Kidney epithelial cell (primary cell): Measurements from ENCODE around the gene BPGM. TPM values are rescaled to one million over a fixed set of nuclear protein-coding genes. Genes with fewer than 3 reads are reported as not detected.

Source experiments
- DNase-seq: peaks from one replicate; pipeline ENCODE4 v3.0.0-alpha.2; 2010; ENCODE audit warnings: low read depth
- H3K27me3 ChIP-seq: 2 replicates; pipeline ENCODE4 v1.6.0; 2011; ENCODE audit warnings: low read length; ENCODE audit not compliant: control insufficient read depth, insufficient read depth
- H3K36me3 ChIP-seq: 2 replicates; pipeline ENCODE4 v1.5.1; 2011; ENCODE audit warnings: low read length; ENCODE audit not compliant: control insufficient read depth, insufficient read depth
- H3K4me3 ChIP-seq: 2 replicates; pipeline ENCODE4 v1.5.1; 2011; ENCODE audit warnings: low read depth, mild to moderate bottlenecking, control low read depth, low read length
- total RNA-seq: library from RNA; depleted of rRNA; stranded (reverse); fragments of >200 nt; gene quantifications from 2 replicates; pipeline ENCODE4 v1.2.3, GENCODE V29; 2015
- TF ChIP-seq, protein P1 (sequence below): IDR thresholded peaks from 2 replicates; pipeline ENCODE4 v1.5.1; 2011; ENCODE audit warnings: mild to moderate bottlenecking, moderate library complexity, low read length, control low read depth, inconsistent platforms; ENCODE audit not compliant: insufficient read depth, poor library complexity, severe bottlenecking

BPGM gene
- total RNA-seq, 1 donor from 2014 or later: 30.7 TPM

DNA sequence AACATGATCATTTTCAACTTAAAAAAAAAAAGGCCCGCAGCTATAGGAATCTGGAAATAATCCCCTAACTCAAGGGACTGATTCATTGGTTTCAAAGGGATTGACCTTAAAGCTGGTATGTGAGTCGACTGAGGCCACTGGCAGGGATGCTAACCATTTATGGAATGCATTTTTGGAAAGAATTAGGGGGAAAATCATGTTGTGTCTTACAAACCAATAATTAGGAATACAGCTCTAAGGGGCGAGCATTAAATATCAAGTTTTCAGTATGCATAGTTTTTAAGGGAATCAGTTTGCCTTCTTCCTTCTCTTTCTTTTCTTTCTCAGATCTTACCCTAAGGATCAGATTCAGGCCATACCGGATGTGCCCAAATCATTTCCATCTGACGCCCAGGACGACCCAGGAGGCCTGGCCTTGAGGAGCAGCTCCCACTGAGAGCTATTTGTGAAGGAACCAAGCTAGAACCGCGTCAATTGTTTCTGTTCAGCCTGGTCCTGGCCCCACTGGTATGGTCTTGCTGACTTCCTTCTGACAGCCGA is 48.7 kb downstream of the BPGM start:
- Histone ChIP-seq H3K36me3 (no peaks in the 10 kb centered on the region), H3K4me3 (no peak overlapping the region), H3K27me3 (no peaks in the 10 kb centered on the region)
- TF ChIP-seq, protein P1, sequence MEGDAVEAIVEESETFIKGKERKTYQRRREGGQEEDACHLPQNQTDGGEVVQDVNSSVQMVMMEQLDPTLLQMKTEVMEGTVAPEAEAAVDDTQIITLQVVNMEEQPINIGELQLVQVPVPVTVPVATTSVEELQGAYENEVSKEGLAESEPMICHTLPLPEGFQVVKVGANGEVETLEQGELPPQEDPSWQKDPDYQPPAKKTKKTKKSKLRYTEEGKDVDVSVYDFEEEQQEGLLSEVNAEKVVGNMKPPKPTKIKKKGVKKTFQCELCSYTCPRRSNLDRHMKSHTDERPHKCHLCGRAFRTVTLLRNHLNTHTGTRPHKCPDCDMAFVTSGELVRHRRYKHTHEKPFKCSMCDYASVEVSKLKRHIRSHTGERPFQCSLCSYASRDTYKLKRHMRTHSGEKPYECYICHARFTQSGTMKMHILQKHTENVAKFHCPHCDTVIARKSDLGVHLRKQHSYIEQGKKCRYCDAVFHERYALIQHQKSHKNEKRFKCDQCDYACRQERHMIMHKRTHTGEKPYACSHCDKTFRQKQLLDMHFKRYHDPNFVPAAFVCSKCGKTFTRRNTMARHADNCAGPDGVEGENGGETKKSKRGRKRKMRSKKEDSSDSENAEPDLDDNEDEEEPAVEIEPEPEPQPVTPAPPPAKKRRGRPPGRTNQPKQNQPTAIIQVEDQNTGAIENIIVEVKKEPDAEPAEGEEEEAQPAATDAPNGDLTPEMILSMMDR: no peak
- no peak for DNase-seq

DNA sequence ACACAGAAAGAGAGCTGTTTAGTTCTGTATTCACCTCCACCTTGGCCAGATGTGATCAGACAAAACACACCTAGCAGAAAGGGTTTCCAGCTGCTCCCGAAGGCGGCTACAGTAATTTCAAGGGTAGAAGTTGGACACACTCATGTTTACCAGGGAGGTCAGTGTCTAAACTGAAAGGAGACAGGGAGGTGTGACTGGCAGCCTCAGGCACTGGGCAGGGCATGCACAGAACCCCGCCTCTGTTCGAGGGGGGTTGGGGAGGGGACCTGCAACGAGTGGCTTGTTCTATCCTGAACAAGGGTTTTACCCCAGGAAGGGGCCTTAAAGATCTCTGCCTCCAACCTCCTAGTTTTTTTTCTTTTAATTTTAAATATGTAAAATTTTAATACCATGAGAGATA is 49.6 kb downstream of the BPGM start:
- Histone ChIP-seq H3K27me3 (no peaks in the 10 kb centered on the region), H3K4me3 (no peak overlapping the region), H3K36me3 (no peaks in the 10 kb centered on the region)
- no peak for DNase-seq
- TF ChIP-seq, protein P1: no peak

DNA sequence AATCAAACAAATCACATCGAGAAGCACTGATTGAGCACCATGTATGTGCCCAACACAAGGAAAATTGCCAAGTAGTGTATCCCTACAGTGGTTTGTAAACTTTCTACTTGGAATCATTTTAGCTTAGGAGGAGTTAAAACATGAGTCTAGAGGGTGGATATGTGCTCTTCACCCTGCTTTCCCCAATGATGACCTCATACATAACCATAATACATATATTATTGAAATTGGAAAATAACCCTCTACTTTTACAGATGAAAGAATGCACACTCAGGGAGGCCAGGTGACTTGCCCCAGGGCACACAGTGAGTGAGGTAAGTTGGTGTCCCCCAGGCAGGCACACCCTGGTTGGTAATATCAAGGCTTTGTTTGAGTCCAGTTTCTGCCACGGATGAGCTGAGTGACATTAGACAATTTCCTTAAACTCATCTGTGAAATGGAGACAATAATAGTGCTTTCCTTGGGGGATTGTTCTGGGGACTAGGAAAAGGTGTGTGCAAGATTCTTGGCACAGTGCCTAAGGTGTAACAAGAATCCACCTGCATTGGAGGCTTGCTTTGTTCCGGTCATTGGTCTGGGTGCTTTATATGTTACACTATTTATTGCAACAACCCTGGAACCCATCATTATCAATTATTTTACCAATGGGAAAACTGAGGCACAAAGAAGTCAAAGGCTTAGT is 50.7 kb downstream of the BPGM start:
- Histone ChIP-seq H3K36me3 (no peaks in the 10 kb centered on the region), H3K27me3 (no peaks in the 10 kb centered on the region), H3K4me3 (no peak overlapping the region)
- no peak for DNase-seq
- TF ChIP-seq, protein P1: no peak

DNA sequence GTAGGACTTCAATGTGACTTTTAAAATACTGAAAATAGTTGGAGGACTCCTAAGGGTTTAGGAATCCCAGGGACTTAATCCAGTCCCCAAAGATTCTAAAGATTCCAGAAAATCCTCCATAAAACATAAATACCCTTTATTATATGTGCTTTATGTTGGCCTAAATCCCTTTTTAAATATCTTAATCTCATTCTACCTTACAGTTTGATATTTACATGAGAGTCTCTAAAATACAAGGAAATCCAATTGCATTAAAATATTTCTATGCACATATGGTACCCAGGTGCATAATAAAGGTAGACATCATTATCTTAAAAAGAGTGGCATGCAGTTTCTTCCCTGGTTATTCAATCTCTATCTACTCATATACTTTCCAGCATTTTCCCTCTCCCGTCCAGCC is 51.8 kb downstream of the BPGM start:
- TF ChIP-seq, protein P1: no peak
- Histone ChIP-seq H3K36me3 (no peaks in the 10 kb centered on the region), H3K27me3 (no peaks in the 10 kb centered on the region), H3K4me3 (no peak overlapping the region)
- no peak for DNase-seq

DNA sequence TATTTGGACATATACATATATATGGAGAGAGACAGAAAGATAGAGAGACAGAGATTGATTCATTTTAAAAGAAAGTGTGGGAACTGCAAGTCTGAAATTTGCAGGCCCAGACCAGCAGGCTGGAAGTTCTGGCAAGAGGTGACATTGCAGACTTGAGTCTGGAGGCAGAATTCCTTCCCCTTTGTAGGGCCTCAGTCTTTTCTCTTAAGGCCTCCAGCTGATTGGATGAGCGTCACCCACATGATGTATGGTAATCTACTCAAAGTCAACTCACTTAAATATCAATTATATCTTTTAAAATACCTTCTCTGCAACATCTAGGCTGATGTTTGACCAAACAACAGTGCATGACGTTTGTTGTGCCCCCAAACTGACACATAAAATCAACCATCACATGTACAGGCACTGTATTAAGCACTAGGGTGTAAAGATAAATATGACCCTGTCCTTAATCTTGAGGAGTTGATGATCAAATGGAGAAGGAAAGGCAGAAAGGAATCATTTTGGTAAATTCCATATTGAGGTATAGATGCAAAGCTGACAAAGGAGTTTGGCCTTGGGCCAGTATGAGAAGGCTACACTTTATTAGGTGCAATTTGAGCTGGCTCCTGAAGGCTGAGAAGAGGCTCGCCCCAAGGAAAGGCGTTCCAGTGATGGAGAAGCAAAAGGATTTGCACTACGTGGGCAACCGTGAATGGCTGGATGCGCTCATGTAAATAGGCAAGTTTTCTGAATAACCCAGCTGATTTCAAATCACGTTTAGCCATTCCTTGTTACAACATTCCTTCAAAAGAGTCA is 52.6 kb downstream of the BPGM start:
- TF ChIP-seq, protein P1: no peak
- H3K4me3 ChIP-seq: no peak overlapping the region
- no peaks in the 10 kb centered on the region for H3K36me3 ChIP-seq
- H3K27me3 ChIP-seq: no peaks in the 10 kb centered on the region
- no peak for DNase-seq
